GM21526 (cell line): ENCODE data around the gene ZBTB16.

ENCODE experiments used
- ATAC-seq: cut with Tn5 transposase; IDR thresholded peaks from one replicate; pipeline ENCODE4 v1.9.1; 2021; ENCODE audit warnings: moderate library complexity; ENCODE audit not compliant: unreplicated experiment, low FRiP score

The ZBTB16 gene

DNA sequence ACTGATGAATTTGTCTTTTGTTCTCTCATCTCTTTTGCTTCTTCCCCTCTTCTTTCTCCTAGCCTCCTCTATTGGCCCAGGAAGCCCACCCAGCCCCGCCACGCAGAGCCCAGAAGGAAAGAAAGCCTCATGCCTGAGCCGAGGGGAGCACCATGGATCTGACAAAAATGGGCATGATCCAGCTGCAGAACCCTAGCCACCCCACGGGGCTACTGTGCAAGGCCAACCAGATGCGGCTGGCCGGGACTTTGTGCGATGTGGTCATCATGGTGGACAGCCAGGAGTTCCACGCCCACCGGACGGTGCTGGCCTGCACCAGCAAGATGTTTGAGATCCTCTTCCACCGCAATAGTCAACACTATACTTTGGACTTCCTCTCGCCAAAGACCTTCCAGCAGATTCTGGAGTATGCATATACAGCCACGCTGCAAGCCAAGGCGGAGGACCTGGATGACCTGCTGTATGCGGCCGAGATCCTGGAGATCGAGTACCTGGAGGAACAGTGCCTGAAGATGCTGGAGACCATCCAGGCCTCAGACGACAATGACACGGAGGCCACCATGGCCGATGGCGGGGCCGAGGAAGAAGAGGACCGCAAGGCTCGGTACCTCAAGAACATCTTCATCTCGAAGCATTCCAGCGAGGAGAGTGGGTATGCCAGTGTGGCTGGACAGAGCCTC, 3.8 kb downstream of the ZBTB16 start:
- no peak for ATAC-seq

DNA sequence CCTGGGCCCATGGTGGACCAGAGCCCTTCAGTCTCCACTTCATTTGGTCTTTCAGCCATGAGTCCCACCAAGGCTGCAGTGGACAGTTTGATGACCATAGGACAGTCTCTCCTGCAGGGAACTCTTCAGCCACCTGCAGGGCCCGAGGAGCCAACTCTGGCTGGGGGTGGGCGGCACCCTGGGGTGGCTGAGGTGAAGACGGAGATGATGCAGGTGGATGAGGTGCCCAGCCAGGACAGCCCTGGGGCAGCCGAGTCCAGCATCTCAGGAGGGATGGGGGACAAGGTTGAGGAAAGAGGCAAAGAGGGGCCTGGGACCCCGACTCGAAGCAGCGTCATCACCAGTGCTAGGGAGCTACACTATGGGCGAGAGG, 4.3 kb downstream of the ZBTB16 start:
- ATAC-seq: no peak

GRCh38 chr11:114064216-114064615, 4.7 kb downstream of the ZBTB16 start:
- no peak for ATAC-seq

DNA sequence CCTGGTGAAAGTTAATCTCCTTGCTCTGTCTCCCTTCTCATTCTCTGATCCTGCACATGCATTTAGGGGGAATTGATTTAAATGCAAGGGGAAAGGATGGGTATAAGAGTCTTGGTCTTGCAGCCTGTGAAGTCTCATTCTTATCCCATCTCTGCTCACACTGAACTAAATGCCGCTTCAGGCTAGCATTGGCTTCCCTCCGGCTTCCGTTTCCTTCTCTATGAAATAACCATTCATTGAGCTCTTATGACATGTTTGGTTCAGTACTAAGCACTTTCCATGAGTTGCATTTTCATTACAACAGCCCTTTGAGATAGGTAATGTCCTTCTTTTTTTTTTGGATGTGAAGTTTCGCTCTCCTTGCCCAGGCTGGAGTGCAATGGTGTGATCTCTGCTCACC, 5.6 kb downstream of the ZBTB16 start:
- ATAC-seq: no peak

DNA sequence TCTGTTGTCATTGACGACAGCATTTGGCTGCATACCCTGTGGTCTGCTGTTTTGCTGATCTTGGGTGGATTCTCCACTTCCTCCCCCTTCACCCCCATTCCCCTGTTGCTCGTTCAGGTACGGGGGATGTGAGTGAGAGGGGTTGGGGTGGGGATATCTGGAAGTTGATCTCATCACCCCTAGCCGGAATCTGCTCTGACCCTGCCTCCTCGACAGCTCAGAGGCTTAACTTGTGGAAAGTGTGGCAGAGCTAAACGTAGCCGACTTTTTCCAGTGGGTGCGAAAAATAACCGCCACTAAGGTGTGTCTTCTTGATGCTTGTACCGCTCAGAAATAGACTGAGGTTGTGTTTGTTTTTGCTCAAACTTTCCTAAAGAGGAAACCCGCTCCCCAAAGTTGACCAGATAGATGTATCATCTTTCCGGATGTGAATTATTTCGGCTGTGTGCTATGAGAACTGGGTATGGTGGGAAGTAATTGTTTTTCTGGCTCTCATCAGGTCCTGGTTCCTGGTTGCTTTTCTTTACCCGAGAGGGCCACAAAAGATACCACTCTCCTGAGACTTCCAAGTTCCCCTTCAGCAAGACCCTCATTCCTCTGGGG, 6.6 kb downstream of the ZBTB16 start:
- no peak for ATAC-seq

- no peak for ATAC-seq
These were observed 8.8 kb downstream of the ZBTB16 start for GRCh38 chr11:114068327-114068726.

DNA sequence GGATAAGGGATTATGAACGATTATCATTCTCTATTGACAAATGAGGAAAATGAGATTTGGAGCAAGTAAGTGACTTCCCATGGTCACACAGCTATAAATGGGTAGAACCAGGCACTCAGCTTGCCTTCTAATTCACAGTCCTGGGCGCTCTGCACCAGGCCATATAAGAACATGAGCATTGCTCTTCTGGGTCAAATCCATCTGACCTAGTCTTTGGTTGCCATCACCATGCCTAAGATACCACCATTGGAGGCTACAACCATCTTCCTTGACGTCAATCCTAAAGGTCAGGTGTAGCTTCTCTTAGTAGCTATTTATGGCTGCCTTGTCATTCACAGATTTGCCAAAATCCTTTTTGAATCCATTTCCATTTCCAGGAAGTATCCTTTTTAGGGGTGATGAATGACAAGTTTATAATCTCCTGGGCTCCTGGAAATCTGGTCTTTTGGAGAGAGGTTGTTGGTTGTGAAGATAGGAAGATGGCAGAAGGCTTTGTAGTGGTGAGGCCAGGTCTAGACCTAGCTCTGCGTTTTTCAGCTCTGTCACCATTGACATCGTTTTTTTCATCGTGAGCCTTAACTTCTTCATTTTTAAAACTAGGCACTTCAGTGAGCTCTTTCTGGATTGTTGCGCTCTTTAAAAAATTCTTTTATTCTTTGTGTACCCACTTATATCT, 11.1 kb downstream of the ZBTB16 start:
- no peak for ATAC-seq

DNA sequence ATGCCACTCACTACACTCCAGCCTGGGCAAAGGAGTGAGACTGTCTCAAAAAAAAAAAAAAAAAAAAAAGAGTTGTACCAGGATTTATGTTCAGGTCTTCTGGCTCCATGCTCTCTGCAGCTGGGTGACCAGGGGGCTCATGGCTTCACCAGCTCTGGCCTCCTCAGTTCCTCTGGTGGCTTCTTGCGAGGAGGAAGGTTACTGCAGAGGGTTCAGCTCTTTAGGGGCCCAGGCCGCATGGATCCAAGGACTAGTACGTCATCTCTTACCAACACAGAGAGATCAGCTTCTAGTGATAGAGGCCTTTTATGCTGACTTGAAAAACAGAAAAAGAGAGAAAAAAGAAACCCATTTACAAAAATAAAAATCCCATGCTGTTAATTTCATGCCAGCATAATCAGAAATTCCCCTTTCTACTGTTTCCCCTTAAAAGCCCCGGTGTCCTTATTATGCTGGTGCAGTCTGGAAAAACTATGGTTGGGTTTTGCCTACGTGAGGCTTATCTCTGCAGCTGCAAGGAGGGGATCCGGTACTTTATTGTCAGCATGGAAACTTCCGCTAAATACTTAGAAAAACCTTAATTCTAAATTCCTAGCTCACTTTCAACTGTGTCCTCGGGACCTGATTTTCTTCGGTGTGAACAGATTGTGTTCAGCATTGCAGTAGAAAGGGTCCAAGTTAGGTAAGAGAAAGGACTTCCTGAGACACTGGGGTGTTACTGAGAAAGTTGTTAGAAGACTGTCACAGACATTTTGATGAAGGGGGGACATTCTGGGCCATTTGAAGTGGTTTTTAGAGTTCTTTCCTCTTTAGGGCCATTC, 13.7 kb downstream of the ZBTB16 start:
- ATAC-seq: no peak

DNA sequence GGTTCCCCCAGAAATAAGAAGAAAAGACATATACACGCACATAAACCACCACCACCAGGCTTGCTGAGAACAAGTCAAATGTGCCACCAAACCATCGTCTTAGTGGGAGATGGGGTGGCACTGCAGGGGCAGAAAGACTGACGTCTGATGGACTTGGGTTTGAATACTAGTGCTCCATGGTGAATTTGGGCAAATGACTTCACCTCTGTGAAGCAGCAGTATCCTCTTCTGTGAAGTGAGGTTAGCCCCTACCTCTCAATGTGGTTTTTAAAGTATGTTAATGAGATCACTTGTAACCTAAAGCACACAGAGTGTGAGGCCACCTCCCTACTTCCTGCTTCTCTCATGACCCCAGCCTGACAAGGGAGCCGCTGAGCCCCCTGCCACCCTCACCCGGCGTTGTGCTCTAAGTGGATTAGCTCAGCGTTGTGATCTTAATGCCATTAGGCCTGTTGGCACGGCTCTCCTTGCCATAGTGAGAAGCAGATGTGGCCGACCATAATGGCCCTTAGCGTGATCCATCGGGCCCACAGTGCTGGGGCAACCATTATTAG, 14.4 kb downstream of the ZBTB16 start:
- ATAC-seq: no peak

- no peak for ATAC-seq
These were observed 15.2 kb downstream of the ZBTB16 start for GRCh38 chr11:114074546-114075343.

DNA sequence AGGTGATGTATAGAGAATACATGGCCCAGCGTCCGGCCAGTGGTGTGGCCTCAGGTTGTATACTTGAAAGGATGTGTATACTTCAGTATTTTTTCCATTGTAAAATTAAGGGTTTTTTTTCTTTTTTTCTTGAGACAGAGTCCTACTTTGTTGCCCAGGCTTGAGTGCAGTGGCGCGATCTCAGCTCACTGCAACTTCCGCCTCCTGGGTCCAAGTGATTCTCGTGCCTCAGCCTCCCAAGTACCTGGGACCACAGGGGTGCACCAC, 15.8 kb downstream of the ZBTB16 start:
- no peak for ATAC-seq

DNA sequence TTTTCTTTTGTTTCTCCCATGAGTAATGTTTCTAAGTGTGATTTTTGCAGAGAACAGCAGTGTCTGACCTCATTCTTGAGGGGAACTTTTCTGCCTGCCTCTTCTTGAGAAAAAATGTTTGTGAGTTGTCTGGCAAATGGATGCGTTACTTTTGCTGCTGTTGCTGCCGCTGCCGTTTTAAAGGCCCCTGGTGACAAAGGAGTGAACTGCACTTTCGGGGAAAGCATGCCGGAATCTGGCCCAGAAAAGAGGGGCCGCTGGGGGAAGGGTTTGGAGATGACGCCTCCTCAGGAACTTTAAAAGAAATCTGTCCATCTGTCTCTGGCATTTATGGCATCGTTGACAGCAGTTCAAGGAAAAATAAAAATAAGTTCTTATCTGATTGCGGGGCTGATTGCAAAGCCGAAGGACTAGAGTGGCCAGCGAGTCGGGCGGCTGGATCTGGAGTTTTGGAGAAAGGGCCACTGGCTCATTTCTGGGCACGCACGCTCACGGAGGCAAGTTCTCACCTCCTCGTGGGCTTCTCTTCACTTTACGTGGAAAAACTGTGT, 16.5 kb downstream of the ZBTB16 start:
- no peak for ATAC-seq

- ATAC-seq: no peak
These were observed 17.4 kb downstream of the ZBTB16 start for GRCh38 chr11:114076921-114077331.

DNA sequence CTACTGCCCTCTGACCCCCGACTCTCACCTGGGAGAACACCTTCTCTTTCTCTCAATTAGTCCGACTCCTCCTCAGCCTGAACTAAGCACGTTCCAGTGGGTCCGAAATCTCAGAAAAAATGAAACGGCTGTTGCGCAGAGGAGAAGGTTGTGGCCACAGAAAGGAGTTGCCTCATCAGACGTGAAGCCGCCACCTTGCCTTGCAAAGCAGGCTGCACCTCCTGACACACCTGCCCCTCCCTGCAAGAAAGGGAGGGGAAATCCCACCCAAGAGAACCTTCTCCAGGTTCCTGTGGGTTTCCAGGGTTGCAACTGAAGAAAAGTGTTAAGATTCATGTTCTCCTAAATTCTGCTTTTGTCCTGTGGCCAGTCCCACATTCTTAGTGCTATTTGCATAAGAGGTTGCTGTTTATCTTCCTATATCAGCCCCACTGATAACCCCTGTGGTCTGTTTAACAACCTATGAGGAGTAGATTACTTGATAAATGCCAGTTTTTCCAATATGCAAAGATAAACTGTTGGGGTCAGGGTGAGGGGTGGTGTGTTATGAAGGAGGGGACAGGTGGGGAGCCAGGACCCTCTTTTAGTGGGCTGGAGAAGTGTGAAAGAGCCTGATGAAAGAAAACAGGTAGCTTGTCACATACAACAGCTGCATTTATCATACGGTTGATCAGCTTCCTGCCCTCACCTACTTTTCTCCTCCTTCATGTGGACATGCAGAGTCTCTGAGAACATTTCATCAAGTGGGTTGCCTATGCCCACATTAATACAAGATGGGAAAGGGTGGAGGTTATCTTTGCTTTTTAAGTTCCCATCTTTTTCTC, 18.2 kb downstream of the ZBTB16 start:
- no peak for ATAC-seq

DNA sequence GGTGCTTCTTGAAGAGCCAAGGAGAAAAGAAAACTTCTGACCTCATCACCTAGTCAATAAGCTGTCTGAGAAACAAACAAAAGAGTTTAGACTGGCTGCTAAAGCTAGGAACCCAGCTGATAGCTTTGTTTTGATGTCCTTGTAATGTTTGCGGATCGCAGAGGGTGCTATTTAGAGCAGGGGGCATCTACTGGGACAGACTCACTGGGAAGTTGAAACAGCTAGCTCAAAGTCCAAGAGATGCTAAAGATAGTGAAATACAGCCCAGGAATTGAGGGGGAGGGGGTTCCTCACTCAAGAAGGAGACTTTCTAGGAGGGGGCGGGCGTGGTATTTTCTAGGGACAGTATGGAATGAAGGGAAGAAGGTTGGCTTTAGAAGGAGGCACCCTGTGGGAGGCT, 18.9 kb downstream of the ZBTB16 start:
- no peak for ATAC-seq

DNA sequence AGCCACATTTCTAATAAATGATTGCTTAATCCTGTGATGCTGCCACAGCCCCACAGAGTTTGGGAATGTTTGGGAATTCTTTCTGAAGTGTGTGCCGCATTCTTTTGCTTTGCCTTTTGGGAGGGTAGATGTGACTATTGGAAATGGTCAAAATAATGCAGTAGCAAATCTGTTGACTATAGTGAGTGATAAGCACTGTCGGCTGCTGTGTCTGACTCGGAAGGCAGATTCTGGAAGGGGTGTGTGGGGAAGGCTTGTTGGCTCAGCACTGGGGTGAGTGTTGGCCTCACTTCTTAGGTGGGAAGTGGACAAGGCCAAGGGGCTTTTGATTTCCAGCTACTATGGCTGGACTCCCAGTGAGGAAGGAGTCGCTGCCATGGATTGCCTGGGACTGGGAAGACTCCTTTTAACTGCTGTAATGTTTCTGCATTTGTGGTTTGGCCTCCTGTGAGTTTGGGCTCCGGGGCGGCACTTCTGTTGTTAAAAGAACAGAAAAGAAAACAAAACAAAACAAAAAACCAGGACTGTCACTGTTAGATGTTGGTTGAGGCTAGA, 20.1 kb downstream of the ZBTB16 start:
- ATAC-seq: no peak

GRCh38 chr11:114080219-114080618, 20.7 kb downstream of the ZBTB16 start:
- no peak for ATAC-seq

DNA sequence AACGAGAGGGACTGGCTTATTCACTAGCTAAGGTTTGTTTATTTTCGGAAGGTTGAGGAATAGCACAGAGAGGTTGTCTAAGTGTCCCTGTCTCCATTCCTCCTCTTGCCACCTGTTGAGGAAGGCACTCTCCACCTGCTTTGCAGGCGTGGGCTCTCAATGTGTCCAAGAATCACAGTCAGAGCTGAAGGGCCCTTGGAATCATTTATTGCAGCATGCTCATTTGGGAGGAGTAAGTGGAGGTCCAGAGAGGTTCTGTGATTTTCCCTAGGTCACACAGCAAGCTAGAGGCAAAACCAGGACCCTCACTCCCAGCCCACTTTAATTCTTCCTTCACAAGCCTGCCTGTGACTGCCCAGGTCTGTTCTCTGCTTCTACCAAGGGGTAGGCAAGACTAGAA, 21.3 kb downstream of the ZBTB16 start:
- ATAC-seq: no peak
